Stimulated activated CD8-positive, alpha-beta memory T cell treated with anti-CD3 and anti-CD28 coated beads, Interleukin-2, amount 100 ng/mL, for 1 hour (primary cell): ENCODE results near the gene SH3TC1.

Source experiments
- DNase-seq, 2 donors: peaks; one replicate each; pipeline ENCODE4 v3.0.0-alpha.2; 2020; ENCODE audit warnings: low read depth in 2 of 2

SH3TC1 gene

GRCh38 chr4:8262637-8263322 lies 63.7 kb downstream of the SH3TC1 start:
- DNase-seq, result no peak

DNA sequence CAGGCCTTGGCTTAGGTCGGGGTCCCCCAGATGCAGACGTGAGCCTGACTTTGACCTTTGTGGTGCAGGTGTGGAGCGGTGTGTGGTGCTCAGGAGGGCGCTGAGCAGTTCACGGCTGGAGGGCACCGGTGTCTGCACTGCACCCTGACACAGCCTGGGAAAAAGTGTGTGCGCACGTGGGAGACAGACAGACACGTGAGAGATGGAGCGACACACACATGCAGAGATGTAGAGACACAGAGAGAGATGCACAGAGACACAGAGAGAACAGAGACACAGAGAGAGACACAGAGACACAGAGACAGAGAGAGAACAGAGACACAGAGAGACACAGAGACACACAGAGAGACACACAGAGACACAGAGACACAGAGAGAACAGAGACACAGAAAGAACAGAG lies 64.3 kb downstream of the SH3TC1 start:
- DNase-seq, result no peak

DNA sequence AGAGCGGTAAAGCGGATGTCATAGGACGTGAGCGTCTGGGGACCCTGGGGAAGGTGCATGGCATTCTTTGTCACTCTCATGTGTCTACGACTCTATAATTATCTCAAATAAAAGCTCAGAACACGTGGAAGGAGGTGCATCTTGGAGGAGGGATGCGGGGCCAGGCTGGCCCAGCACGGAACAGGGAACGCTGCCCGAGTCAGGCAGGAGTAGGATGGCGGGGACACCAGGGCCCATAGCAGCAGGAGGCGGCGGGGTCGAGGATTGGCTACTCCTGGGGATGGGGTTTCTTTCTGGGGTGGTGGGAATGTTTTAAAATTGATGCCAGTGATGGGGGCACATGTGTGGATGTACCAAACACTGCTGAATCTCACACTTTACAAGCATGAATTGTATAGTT lies 65.0 kb downstream of the SH3TC1 start:
- no peak for DNase-seq

DNA sequence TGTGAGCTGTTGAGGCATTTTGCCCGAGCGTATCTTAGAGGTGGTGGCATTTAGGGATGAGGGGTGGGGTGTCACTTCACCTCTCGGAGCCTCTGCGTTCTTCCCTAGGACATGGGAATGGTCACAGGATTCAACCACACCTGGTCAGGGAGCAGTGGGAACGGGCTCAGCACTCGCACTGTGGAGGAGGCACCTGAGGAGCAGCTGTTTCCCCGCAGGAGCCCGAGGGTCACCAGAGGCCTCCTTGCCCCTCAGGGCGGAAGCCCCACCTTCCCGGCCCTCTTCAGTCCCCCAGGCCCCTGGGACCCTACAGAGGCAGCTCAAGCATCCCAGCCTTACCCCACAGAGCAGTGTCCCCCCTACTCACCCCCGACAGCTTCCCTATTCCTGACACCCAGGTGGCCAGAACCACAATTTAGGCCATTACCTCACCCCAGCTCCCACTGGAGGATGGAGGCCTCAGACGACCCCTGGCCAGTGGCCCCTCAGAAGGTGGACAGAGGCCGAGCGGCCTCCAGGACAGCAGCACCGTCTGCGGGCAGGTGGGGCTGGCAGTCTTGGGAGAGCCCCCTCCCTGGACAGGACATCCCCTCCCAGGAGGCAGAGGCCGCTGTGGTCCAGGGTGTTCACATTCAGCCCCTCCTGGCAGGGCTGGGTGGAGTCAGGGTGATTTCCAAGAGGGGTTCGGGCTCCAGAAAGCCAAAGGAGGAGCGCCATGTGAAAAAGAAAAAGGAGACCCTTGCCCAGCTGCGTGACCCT lies 66.3 kb downstream of the SH3TC1 start:
- no peak for DNase-seq

- no peak for DNase-seq
Measured at GRCh38 chr4:8266088-8266487, 67.0 kb downstream of the SH3TC1 start.

DNA sequence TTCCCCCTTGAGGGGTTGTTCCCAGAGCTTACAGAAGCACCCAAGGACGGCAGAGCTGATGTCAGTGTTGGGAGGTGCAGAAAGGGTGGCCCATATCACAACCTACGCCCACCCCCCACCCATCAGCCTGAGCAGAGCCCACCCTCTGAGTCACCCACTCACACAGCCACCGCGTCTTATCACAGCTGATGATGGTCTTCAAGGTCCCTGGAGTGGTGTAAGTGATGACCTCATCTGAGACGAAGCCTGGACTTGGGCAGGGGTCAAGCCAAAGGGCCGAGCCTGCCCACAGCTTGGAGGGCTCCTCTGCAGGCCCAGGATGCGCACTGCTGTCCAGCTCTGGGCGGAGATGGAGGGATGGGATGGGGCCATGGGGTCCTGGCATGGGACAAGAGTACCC lies 67.4 kb downstream of the SH3TC1 start:
- DNase-seq, result no peak

DNA sequence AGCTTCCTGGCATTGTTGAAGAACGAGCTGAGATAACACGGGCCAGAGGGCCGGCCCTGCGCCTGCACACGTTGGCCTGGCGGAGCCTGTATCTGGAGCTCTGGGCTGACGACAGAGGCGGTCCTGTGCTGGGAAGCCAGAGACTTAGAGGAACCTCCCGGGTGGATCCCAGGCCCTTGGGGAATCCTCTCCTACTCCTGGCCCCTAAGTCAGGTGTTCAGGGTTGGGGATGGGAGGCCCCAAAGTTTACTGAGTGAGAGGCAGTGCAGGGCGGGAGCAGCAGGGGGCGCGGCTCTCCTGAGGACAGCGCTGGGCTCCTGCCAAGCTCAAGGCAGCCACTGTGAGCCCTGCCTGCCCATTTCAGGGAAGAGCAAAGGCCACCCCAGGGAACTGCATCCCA lies 68.0 kb downstream of the SH3TC1 start:
- no peak for DNase-seq

DNA sequence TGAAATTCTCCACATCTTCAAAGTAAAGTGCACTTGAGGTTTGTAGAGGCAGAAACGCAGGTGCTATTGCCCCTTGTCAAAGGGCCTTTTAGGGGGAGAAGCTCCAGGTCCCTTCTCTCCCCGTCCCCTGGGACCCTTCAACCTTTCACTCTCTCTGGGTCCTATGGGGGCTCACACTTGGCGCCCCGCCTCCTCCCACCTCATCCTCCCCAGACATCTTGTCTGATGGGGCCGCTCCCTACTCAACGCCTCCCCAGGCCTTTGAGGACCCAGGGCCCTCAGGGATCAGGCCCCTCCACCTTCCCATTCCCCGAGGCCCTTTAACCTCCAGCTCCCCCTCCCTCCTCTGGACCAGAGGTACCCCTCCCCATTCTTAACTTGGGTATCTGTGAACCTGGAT lies 69.1 kb downstream of the SH3TC1 start:
- DNase-seq, result no peak

- no peak for DNase-seq
Measured at GRCh38 chr4:8268901-8269534, 69.9 kb downstream of the SH3TC1 start.

DNA sequence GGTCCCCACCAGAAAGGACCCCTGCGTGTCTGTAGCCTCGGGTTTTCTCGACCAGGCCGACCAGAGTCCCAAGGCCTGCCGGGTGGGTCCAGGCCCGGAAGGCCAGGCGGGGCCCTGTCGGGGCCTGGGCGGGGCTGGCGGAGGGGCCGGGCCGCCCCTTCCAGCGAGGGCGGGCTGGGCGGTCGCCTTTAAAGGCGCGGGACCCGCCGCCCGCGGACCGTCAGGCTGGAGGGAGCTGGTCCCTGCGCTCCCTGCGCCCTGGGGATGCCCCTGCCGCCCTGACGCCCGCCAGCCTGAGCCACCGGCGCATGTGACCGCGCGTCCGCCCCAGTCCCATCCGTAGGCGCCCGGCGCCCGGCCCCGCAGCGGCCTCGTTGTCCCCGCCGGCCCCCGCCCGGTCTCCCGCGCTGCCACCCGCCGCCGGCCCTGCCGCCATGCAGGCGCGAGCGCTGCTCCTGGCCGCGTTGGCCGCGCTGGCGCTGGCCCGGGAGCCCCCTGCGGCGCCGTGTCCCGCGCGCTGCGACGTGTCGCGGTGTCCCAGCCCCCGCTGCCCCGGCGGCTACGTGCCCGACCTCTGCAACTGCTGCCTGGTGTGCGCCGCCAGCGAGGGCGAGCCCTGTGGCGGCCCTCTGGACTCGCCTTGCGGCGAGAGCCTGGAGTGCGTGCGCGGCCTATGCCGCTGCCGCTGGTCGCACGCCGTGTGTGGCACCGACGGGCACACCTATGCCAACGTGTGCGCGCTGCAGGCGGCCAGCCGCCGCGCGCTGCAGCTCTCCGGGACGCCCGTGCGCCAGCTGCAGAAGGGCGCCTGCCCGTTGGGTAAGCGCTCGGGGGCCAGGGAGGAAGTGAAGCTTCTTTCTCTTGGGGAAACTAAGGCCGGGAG lies 70.7 kb downstream of the SH3TC1 start, which contains the start of gene HTRA3:
TSS of gene HTRA3 (plus strand) at position 220 of the 883 bp plus-strand sequence. CDS start at position 435, 215 bp downstream.
- no peak for DNase-seq

- DNase-seq, result no peak
Measured at GRCh38 chr4:8270418-8270771, 71.3 kb downstream of the SH3TC1 start.

GRCh38 chr4:8270912-8271815 lies 72.1 kb downstream of the SH3TC1 start:
- DNase-seq, result no peak

GRCh38 chr4:8271821-8272220 lies 72.7 kb downstream of the SH3TC1 start:
- DNase-seq, result no peak

DNA sequence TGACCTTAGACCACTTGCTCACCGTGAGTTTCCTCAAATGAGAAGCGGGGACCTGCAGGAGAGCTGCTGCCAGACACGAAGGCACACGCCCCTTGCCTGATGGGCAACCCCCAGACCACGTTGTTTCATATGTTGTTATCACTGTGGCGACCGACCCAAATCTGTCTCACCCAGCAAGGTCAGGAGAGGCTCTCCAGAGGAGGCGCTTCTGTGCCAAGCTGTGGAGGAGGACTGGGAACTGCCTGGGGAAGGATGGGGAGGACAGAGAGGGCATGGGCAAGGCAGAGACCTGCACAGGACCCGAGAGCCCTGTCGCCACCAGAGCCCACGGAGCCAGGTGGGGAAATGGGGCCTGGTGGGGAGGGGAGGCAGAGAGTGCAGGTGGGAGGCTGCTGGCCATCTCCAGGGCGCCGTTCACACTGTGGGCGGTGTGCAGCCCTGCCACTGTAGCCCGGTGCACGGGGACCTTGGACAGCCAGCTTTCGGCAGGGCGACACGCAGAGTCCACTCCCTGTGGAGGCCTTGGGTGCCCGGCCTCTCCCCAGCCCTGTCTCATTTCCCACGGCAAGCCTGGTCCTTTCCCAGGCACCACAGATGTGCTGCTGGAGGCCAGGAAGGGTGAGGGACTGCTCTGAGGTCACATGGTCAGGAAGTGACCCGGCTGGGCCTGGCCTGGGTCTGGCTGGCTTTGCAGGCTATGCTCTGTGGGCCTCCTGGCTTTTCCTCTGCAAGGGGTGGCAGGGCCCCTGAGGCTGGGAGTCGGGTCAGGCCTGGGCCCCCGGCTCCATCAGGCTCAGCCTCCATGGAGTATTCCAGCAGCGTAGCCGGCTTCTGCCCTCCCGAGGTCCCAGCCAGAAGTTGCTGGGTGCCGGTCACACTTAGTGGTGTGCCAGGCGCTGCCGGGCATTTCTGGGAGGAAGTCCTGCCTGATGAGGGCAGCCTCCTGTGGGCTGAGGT lies 73.7 kb downstream of the SH3TC1 start:
- no peak for DNase-seq

DNA sequence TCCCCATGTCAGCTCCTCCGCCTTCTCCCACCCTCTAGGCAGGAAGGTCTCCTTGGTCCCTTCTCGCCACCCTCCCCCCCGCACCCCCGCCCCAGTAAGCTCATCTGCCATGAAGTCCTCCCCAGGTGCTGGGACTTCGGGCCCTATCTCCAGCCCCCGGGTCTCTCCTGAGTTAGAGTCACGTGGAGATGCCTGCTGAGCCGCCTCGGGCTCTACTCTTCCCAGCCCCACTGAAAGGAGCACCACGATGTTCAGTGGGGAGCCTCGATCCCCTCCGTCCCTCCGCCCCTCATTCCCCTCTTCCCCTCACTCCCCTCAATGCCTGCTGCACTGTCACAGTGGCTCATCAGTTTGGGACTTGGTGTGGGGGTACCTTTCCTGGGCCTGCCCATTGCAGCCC lies 74.4 kb downstream of the SH3TC1 start:
- no peak for DNase-seq

GRCh38 chr4:8274066-8274652 lies 75.1 kb downstream of the SH3TC1 start:
- DNase-seq, result no peak

GRCh38 chr4:8274765-8275547 lies 75.9 kb downstream of the SH3TC1 start:
- DNase-seq, result no peak

DNA sequence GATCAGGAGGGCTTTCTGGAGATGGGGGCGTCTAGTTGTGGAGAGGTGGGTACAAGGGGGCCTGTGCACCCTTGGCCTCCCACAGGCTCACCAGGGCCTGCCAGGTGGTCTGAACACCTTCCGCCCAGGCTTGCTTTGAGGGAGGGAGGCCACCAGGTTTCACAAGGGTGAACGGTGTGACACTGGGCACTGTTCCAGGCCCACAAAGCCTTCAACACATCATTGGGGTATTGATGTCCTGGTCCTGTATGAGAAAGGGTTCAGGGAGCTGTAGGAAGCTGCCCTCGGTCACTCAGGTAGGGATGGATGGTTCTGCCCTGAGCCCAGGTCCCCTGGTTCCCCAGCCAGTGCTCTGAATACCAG lies 76.4 kb downstream of the SH3TC1 start:
- DNase-seq, result no peak
